H1 (cell line): ENCODE results near the gene EFHC1. TPM values are rescaled to one million over a fixed set of nuclear protein-coding genes. Genes with fewer than 3 reads are reported as not detected.

Source experiments
- CTCF ChIA-PET: fragments of 300-600 bp; sonication (Branson Sonifier 250); formaldehyde crosslinking; loops from one replicate; lab custom pipeline; 2021; ENCODE audit not compliant: partially characterized antibody; lab: Charles Lee
- POLR2A ChIA-PET: fragments of 300-600 bp; sonication (Branson Sonifier 250); formaldehyde crosslinking; loops from one replicate; lab custom pipeline; 2021; ENCODE audit warnings: inconsistent platforms; ENCODE audit not compliant: partially characterized antibody; lab: Charles Lee
- DNase-seq, 2 experiments: peaks; one replicate each; pipeline versions ENCODE4 v3.0.0 to v3.0.0-alpha.2; 2010 to 2022; ENCODE audit warnings: low spot score in 2 of 2, low read depth in 1 of 2, mixed read lengths in 1 of 2
- FAIRE-seq: peaks from 2 replicates; lab custom pipeline; 2011; peaks lifted over from hg19 to GRCh38; lab: Jason Lieb, UNC
- H2AFZ ChIP-seq: 2 replicates; pipeline ENCODE4 v1.8.1; 2012; ENCODE audit warnings: low read length, inconsistent platforms
- H2AK5ac ChIP-seq: 2 replicates; pipeline ENCODE4 v1.6.1; 2013; ENCODE audit warnings: low read depth, low read length
- H2BK120ac ChIP-seq: replicated peaks from 2 replicates; pipeline ENCODE3; 2013; ENCODE audit warnings: low read depth, low read length, inconsistent platforms
- H2BK12ac ChIP-seq: 2 replicates; pipeline ENCODE4 v1.6.1; 2013; ENCODE audit warnings: low read depth, low read length
- H2BK15ac ChIP-seq: 2 replicates; pipeline ENCODE4 v1.6.1; 2013; ENCODE audit warnings: low read length
- H2BK20ac ChIP-seq: 2 replicates; pipeline ENCODE4 v1.6.1; 2013; ENCODE audit warnings: low read length
- H2BK5ac ChIP-seq: 2 replicates; pipeline ENCODE4 v1.6.1; 2013; ENCODE audit warnings: low read depth, low read length
- H3K14ac ChIP-seq: 2 replicates; pipeline ENCODE4 v1.6.1; 2013; ENCODE audit warnings: inconsistent platforms; ENCODE audit not compliant: insufficient read length
- H3K18ac ChIP-seq: 2 replicates; pipeline ENCODE4 v1.6.1; 2013; ENCODE audit warnings: low read length; ENCODE audit errors: extremely low read depth
- H3K23ac ChIP-seq: 2 replicates; pipeline ENCODE4 v1.6.1; 2013; ENCODE audit warnings: inconsistent platforms; ENCODE audit not compliant: insufficient read length
- H3K23me2 ChIP-seq: 2 replicates; pipeline ENCODE4 v1.6.1; 2013; ENCODE audit warnings: low read depth, low read length
- H3K27ac ChIP-seq: 2 replicates; pipeline ENCODE4 v1.6.1; 2011; ENCODE audit warnings: low read depth, low read length, inconsistent platforms
- H3K27me3 ChIP-seq, 4 experiments: replicated peaks in 1 of 4; 1 replicate in 1 of 4; 2 replicates in 3 of 4; pipeline versions ENCODE4 v1.6.1 to v1.8.1; 2011 to 2013; ENCODE audit warnings: low read length in 3 of 4, mild to moderate bottlenecking in 3 of 4, inconsistent platforms in 2 of 4, mixed read lengths in 2 of 4, moderate library complexity in 1 of 4; ENCODE audit not compliant: control insufficient read depth in 3 of 4, insufficient read depth in 3 of 4; ENCODE audit errors: extremely low read depth in 1 of 4
- H3K36me3 ChIP-seq, 4 experiments: 2 replicates each; pipeline versions ENCODE4 v1.6.1 to v1.8.1; 2011 to 2013; ENCODE audit warnings: mild to moderate bottlenecking in 4 of 4, low read length in 3 of 4, moderate library complexity in 2 of 4, control low read depth in 1 of 4, inconsistent platforms in 1 of 4; ENCODE audit not compliant: insufficient read depth in 4 of 4, control insufficient read depth in 2 of 4
- H3K4ac ChIP-seq: replicated peaks from 2 replicates; pipeline ENCODE3; 2013; ENCODE audit warnings: low read length, low read depth, mixed read lengths, inconsistent platforms; ENCODE audit not compliant: insufficient read length
- H3K4me1 ChIP-seq, 4 experiments: replicated peaks in 1 of 4; 1 replicate in 1 of 4; 2 replicates in 3 of 4; pipeline versions ENCODE4 v1.6.1 to v1.8.1; 2011 to 2013; ENCODE audit warnings: low read length in 3 of 4, inconsistent platforms in 2 of 4, mixed read lengths in 1 of 4; ENCODE audit not compliant: insufficient read depth in 4 of 4, control insufficient read depth in 3 of 4
- H3K4me2 ChIP-seq, 2 experiments: 2 replicates each; pipeline versions ENCODE4 v1.6.1 to v1.8.1; 2011 to 2013; ENCODE audit warnings: low read depth in 2 of 2, low read length in 2 of 2, control low read depth in 1 of 2, inconsistent platforms in 1 of 2, mild to moderate bottlenecking in 1 of 2; ENCODE audit not compliant: insufficient read depth in 1 of 2
- H3K4me3 ChIP-seq, 4 experiments: fragments of 200-600, 300-600 bp in 1 of 4; sonication (generic), shearing (Covaris generic), sonication (Bioruptor Twin) in 1 of 4; 2 replicates each; pipeline versions ENCODE4 v1.5.1 to v1.8.1; 2011 to 2016; ENCODE audit warnings: low read length in 4 of 4, low read depth in 3 of 4, control low read depth in 2 of 4, inconsistent platforms in 2 of 4, mild to moderate bottlenecking in 2 of 4, mixed read lengths in 1 of 4, moderate library complexity in 1 of 4; ENCODE audit not compliant: insufficient read depth in 2 of 4; ENCODE audit errors: extremely low read depth in 1 of 4
- H3K56ac ChIP-seq: replicated peaks from 2 replicates; pipeline ENCODE3; 2013; ENCODE audit warnings: low read depth, mild to moderate bottlenecking, mixed read lengths, low read length, inconsistent platforms; ENCODE audit not compliant: insufficient read length
- H3K79me1 ChIP-seq: 2 replicates; pipeline ENCODE4 v1.6.1; 2013; ENCODE audit warnings: low read depth, low read length, control low read depth
- H3K79me2 ChIP-seq, 2 experiments: 2 replicates each; pipeline versions ENCODE4 v1.6.1 to v1.8.1; 2012 to 2013; ENCODE audit warnings: low read length in 2 of 2, mild to moderate bottlenecking in 2 of 2, inconsistent platforms in 1 of 2; ENCODE audit not compliant: insufficient read depth in 2 of 2, control insufficient read depth in 1 of 2
- H3K9ac ChIP-seq, 4 experiments: replicated peaks in 1 of 4; 1 replicate in 1 of 4; 2 replicates in 3 of 4; pipeline versions ENCODE4 v1.6.1 to v1.8.1; 2011 to 2013; ENCODE audit warnings: low read depth in 3 of 4, low read length in 3 of 4, control low read depth in 2 of 4, mild to moderate bottlenecking in 2 of 4, moderate library complexity in 2 of 4, inconsistent platforms in 1 of 4; ENCODE audit errors: extremely low read depth in 1 of 4
- H3K9me3 ChIP-seq, 2 experiments: 2 replicates each; pipeline versions ENCODE4 v1.6.1 to v1.8.1; 2012 to 2013; ENCODE audit warnings: mild to moderate bottlenecking in 2 of 2, moderate library complexity in 2 of 2, control low read depth in 1 of 2, inconsistent platforms in 1 of 2, low read depth in 1 of 2, low read length in 1 of 2, mixed read lengths in 1 of 2; ENCODE audit not compliant: insufficient read depth in 2 of 2
- H4K20me1 ChIP-seq, 2 experiments: replicated peaks in 1 of 2; 2 replicates each; pipeline versions ENCODE3 to v1.8.1; 2011 to 2013; ENCODE audit warnings: inconsistent platforms in 2 of 2, low read length in 2 of 2, mild to moderate bottlenecking in 1 of 2; ENCODE audit not compliant: insufficient read depth in 2 of 2, control insufficient read depth in 1 of 2
- H4K5ac ChIP-seq: 2 replicates; pipeline ENCODE4 v1.6.1; 2013; ENCODE audit warnings: low read length, low read depth, mixed read lengths, inconsistent platforms; ENCODE audit not compliant: insufficient read length
- H4K8ac ChIP-seq: 2 replicates; pipeline ENCODE4 v1.8.0; 2013; ENCODE audit warnings: mild to moderate bottlenecking, moderate library complexity, low read length, inconsistent platforms; ENCODE audit not compliant: insufficient read depth; ENCODE audit errors: extremely low read depth
- H4K91ac ChIP-seq: replicated peaks from 2 replicates; pipeline ENCODE3; 2013; ENCODE audit warnings: low read length, mixed read lengths, inconsistent platforms; ENCODE audit not compliant: insufficient read length
- E2F6 ChIP-seq: IDR thresholded peaks from 2 replicates; pipeline ENCODE4 v1.6.1; 2012; ENCODE audit warnings: inconsistent platforms
- KDM1A ChIP-seq: fragments of 200-600, 300-600 bp; sonication (generic); IDR thresholded peaks from 2 replicates; pipeline ENCODE4 v1.7.1; 2016; ENCODE audit warnings: mild to moderate bottlenecking, low read length, borderline replicate concordance
- RBBP5 ChIP-seq: IDR thresholded peaks from 2 replicates; pipeline ENCODE4 v1.7.1; 2012; ENCODE audit warnings: low read depth, mild to moderate bottlenecking, inconsistent platforms, low read length, moderate library complexity, borderline replicate concordance
- WGBS, 2 experiments: shearing (Covaris generic) in 1 of 2; methylation state at CpG; one replicate each; pipeline versions ENCODE4 v1.1.6 to v1.1.7; 2013 to 2015; ENCODE audit warnings: low lambda C conversion rate in 2 of 2, mixed read lengths in 2 of 2, inconsistent platforms in 1 of 2, low coverage in 1 of 2, missing lambda C conversion rate in 1 of 2; ENCODE audit not compliant: insufficient replicate concordance in 2 of 2, insufficient coverage in 1 of 2, insufficient read length in 1 of 2; ENCODE audit errors: extremely low coverage in 1 of 2, missing lambda C conversion rate in 1 of 2; 5-methylcytosine and 5-hydroxymethylcytosine counted together
- polyA plus RNA-seq, 7 experiments: library from polyadenylated mRNA; depleted of rRNA in 3 of 7; stranded (reverse) in 5 of 7; unstranded in 2 of 7; fragments of >200 nt in 5 of 7; fragments of 200-250 nt in 2 of 7; gene quantifications; 1 replicate in 5 of 7; 2 replicates in 1 of 7; 4 replicates in 1 of 7; pipeline versions ENCODE4 v1.2.1 to v1.2.3, GENCODE V29; 2011 to 2013; ENCODE audit warnings: missing spikeins in 2 of 7, mixed read lengths in 2 of 7
- total RNA-seq: library from RNA; stranded (reverse); fragmentation: NEBNext Ultra II Directional; extraction: Animal tissue kit (Norgen Biotek cat#: 25700); gene quantifications from 2 replicates; pipeline ENCODE4 v1.2.1, GENCODE V29; 2021

EFHC1 gene
- total and polyA plus RNA-seq, 2 of the 8 experiments (the other 6 are each of a cell fraction or from before 2014, with no cell fraction given): 10.5 to 16.4 TPM

GRCh38 chr6:52493669-52494068 is 73.5 kb downstream of the EFHC1 start:
- Histone ChIP-seq H3K27me3 (no peaks in the 10 kb centered on the region), H3K4me3 (no peak overlapping the region), H3K27ac (no peak overlapping the region), H2BK5ac (no peak overlapping the region), H4K8ac (no peak overlapping the region), H3K4ac (no peak overlapping the region), H2BK15ac (no peak overlapping the region), H3K56ac (no peak overlapping the region), H3K4me1 (peaks cover 0 to under 1% (median 0%) of the 10 kb centered on the region in 4 experiments; a peak in 1 of 7 replicates), H2AK5ac (no peak overlapping the region), H3K23ac (no peak overlapping the region), H3K36me3 (no peaks in the 10 kb centered on the region), H4K91ac (no peak overlapping the region), H2AFZ (no peak overlapping the region), H3K9ac (no peak overlapping the region), H3K18ac (no peak overlapping the region), H3K9me3 (no peaks in the 10 kb centered on the region), H3K4me2 (no peak overlapping the region), H2BK20ac (no peak overlapping the region), H2BK12ac (no peak overlapping the region), H3K23me2 (no peaks in the 10 kb centered on the region), H2BK120ac (no peak overlapping the region), H4K5ac (no peak overlapping the region), H3K79me2 (no peaks in the 10 kb centered on the region), H4K20me1 (no peaks in the 10 kb centered on the region), H3K79me1 (no peaks in the 10 kb centered on the region)
- 88% methylated on average over 3 of the region's 3 CpGs; no CpG with 5 or more reads in 1 of the 2 experiments for WGBS, 2 experiments
- FAIRE-seq (no peak), DNase-seq (no peak)
- POLR2A ChIA-PET: interaction anchor here (1.1 to 1.7 kb wide), 2 partner anchors 10 to 18 kb away, joined by 3 read pairs; no protein-coding TSS in a partner anchor
- CTCF ChIA-PET: interaction anchor here (0.6 to 1.4 kb wide), 4 partner anchors 10 to 159 kb away, joined by 3 to 4 read pairs (median 4); no protein-coding TSS in a partner anchor
- TF ChIP-seq RBBP5 (no peak), KDM1A (no peak), E2F6 (no peak)
- TF ChIP-seq, all 59 proteins: peak for 0
- H3K14ac ChIP-seq: no peak overlapping the region
